ENCODE data around the gene ADORA2A. TPM values are rescaled to one million over a fixed set of nuclear protein-coding genes. Genes with fewer than 3 reads are reported as not detected.

ADORA2A gene
- total RNA-seq, 2 experiments from 2014 or later, result 45.1 to 45.2 TPM

DNA sequence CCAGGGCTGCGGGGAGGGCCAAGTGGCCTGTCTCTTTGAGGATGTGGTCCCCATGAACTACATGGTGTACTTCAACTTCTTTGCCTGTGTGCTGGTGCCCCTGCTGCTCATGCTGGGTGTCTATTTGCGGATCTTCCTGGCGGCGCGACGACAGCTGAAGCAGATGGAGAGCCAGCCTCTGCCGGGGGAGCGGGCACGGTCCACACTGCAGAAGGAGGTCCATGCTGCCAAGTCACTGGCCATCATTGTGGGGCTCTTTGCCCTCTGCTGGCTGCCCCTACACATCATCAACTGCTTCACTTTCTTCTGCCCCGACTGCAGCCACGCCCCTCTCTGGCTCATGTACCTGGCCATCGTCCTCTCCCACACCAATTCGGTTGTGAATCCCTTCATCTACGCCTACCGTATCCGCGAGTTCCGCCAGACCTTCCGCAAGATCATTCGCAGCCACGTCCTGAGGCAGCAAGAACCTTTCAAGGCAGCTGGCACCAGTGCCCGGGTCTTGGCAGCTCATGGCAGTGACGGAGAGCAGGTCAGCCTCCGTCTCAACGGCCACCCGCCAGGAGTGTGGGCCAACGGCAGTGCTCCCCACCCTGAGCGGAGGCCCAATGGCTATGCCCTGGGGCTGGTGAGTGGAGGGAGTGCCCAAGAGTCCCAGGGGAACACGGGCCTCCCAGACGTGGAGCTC, 13.5 kb downstream of the ADORA2A start:
- Mint-ChIP-seq H3K36me3 (peaks cover 45% of the 10 kb centered on the region), H3K27ac (peak overlapping the region; percentile 75), H3K4me3 (no peak overlapping the region), H3K27me3 (no peaks in the 10 kb centered on the region), H3K9me3 (no peaks in the 10 kb centered on the region), H3K4me1 (peaks cover 78% of the 10 kb centered on the region)
- no peak for DNase-seq

DNA sequence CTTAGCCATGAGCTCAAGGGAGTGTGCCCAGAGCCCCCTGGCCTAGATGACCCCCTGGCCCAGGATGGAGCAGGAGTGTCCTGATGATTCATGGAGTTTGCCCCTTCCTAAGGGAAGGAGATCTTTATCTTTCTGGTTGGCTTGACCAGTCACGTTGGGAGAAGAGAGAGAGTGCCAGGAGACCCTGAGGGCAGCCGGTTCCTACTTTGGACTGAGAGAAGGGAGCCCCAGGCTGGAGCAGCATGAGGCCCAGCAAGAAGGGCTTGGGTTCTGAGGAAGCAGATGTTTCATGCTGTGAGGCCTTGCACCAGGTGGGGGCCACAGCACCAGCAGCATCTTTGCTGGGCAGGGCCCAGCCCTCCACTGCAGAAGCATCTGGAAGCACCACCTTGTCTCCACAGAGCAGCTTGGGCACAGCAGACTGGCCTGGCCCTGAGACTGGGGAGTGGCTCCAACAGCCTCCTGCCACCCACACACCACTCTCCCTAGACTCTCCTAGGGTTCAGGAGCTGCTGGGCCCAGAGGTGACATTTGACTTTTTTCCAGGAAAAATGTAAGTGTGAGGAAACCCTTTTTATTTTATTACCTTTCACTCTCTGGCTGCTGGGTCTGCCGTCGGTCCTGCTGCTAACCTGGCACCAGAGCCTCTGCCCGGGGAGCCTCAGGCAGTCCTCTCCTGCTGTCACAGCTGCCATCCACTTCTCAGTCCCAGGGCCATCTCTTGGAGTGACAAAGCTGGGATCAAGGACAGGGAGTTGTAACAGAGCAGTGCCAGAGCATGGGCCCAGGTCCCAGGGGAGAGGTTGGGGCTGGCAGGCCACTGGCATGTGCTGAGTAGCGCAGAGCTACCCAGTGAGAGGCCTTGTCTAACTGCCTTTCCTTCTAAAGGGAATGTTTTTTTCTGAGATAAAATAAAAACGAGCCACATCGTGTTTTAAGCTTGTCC, 14.3 kb downstream of the ADORA2A start:
- Mint-ChIP-seq H3K4me1 (peaks cover 78% of the 10 kb centered on the region), H3K9me3 (no peaks in the 10 kb centered on the region), H3K36me3 (peaks cover 43% of the 10 kb centered on the region), H3K27ac (peak overlapping the region; percentile 67), H3K27me3 (no peaks in the 10 kb centered on the region), H3K4me3 (no peak overlapping the region)
- DNase-seq, result no peak

DNA sequence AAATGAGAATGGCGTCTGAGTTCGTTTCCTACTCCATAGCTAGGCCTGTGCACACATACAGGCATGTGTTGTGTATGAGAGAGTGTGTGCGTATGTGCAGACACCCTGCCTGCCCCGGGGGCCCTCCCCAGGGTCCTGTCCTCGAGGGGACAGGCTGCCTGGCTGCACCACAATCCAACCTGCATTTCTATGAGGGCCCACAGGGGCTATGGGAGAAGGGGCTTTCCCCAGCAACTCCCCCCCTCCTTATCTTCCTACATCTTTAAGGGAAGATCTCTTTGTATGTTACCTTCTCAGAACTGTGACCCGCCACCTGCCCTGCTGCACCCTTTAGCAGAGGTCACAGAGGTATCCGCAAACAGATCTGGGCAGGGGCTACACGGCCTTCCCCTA, 14.9 kb downstream of the ADORA2A start:
- Mint-ChIP-seq H3K27me3 (no peaks in the 10 kb centered on the region), H3K4me1 (peaks cover 71% of the 10 kb centered on the region), H3K27ac (no peak overlapping the region), H3K9me3 (no peaks in the 10 kb centered on the region), H3K4me3 (no peak overlapping the region), H3K36me3 (peaks cover 40% of the 10 kb centered on the region)
- DNase-seq, result no peak

DNA sequence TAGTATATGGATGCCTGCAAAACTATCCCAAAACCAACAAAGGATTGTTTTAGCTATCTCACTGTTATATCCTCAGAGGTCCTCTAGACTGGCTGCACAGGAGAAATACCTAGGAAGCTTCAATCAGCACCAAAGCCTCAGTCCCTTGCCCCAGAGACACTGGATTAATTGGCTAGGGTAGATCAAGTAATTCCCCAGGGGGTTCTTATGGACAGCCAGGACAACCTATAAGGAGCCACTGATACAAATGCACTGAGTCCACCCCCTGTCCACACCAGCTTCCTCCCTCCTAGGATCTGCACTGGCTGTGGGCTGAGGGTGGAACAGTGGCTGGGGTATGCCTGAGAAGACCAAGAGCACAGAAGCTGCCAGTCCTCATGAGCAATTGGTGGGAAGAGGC, 16.3 kb downstream of the ADORA2A start:
- Mint-ChIP-seq H3K4me3 (no peak overlapping the region), H3K27me3 (no peaks in the 10 kb centered on the region), H3K9me3 (no peaks in the 10 kb centered on the region), H3K27ac (peak overlapping the region; percentile 69), H3K4me1 (peaks cover 58% of the 10 kb centered on the region), H3K36me3 (peaks cover 30% of the 10 kb centered on the region)
- no peak for DNase-seq

DNA sequence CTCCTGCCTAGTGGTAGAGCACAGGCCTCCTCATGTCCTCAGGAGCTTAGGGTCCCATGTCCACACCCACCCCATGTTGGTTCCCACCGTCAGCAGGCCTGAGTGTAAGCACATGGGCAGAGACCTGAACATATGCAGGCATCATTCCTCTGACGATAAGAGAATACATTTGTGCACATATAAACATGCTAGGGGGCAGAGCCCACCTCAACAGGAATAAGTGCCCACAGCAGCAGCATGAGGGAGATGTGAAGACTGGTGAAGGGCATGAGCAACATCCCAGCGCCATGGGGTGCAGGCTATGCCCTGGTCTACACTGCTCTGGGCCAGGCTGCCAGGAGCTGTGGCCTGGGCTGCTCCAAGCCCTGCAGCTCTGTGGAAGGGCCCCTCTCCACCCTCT, 16.9 kb downstream of the ADORA2A start:
- Mint-ChIP-seq H3K27ac (no peak overlapping the region), H3K4me1 (peaks cover 54% of the 10 kb centered on the region)

DNA sequence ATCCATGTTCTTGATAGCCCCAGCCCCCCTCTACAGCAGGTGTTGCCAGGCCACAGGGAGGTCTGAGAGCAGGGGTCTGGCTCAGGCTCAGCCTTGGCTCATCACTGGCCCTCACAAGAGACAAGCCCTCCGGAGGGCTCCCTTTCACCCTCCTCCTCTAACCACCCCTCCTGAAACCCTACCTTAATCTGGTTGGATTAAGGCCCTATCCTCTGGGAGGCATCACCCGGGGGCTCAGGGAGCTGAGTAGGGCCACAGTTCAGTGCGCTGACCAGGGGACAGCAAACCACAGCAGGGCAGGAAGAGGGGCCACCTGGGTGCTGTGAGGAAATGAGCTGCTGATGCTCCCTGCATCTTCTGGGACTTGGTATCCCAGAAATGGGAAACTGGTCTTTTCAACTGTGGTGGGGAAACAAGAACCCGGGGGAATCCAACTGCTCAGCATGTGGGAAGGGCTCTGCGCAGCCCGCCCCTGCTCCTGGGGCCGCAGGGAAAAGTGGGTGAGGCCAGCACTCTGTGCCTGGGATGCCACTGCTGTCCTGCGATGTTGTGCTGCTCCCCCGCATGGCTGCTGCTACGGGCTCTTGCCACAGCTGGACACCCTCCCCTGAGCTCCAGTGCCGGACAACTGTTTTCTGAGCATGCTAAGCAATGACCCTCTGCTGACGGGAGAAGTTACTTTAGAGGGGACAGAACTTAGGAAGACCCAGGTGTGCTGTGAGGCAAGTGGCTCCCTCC, 17.5 kb downstream of the ADORA2A start:
- DNase-seq, result no peak
- no peaks in the 10 kb centered on the region for H3K9me3 Mint-ChIP-seq
- H3K4me3 Mint-ChIP-seq, result no peak overlapping the region
- H3K27me3 Mint-ChIP-seq, result no peaks in the 10 kb centered on the region
- peaks cover 22% of the 10 kb centered on the region for H3K36me3 Mint-ChIP-seq
- H3K27ac Mint-ChIP-seq, result peak overlapping the region; percentile 69
- peaks cover 48% of the 10 kb centered on the region for H3K4me1 Mint-ChIP-seq

More for the DNA sequence above, 16.9 kb downstream of the ADORA2A start:
- Mint-ChIP-seq H3K27me3 (no peaks in the 10 kb centered on the region), H3K4me3 (no peak overlapping the region), H3K36me3 (peaks cover 27% of the 10 kb centered on the region), H3K9me3 (no peaks in the 10 kb centered on the region)
- no peak for DNase-seq

DNA sequence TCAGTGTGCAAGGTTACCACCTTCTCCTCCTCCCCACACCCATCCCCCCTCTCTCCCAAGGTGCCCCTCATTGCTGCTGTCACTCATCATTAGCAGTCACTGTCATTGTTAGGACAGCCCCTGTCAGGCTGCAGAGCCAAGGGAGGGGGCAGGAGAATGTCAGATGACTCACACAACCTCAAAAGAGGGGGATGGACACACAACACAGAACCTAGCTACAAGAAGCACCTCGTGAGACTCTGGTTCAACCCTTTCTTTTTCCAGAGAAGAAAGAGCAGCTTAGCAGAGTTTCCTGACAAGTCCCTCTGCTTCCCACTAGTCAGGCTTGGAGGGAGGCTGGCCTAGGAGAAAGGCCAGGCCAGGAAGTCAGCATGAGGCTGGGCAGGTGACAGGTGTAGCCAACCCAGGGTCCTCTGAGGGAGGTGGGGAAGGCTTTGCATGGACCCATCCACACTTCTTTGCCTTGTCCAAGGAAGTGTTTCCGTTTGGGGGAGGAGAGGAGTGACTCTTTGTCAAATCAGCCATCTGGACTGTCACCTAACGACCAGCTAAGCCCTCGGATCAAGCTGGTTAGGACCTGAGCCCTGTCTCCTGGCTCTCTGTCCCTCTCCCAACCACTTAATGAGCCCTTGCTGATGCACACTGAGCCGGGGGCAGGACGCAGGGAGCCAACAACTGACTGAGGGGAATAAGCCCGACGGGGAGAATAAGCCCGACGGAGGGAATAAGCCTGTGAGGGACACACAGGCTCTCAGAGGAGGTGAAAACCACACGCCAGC, 18.3 kb downstream of the ADORA2A start:
- peaks cover 45% of the 10 kb centered on the region for H3K4me1 Mint-ChIP-seq
- no peak overlapping the region for H3K4me3 Mint-ChIP-seq
- no peaks in the 10 kb centered on the region for H3K9me3 Mint-ChIP-seq
- H3K27ac Mint-ChIP-seq, result peak overlapping the region; percentile 69
- DNase-seq, result peak; percentile 61
- H3K27me3 Mint-ChIP-seq, result no peaks in the 10 kb centered on the region
- H3K36me3 Mint-ChIP-seq, result peaks cover 19% of the 10 kb centered on the region

DNA sequence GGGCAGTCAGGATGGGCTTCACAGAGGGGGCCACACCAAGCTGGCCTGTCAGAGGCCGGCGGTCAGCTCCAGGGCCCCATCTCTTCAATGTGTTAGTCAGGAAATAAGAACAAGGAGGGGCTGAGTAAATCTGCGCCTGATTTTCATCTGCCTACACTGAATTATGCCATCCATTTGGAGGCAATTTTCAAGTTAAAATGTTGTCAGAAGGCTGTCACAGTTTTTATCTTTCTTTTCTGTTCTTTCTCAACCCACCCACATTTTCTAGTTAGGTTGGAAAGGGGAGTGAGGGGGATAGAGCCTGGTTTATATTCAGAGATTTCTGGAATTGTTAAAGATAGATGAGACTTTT, 18.8 kb downstream of the ADORA2A start:
- peaks cover 15% of the 10 kb centered on the region for H3K36me3 Mint-ChIP-seq
- H3K27ac Mint-ChIP-seq, result peak overlapping the region; percentile 35
- H3K4me1 Mint-ChIP-seq, result peaks cover 39% of the 10 kb centered on the region
- no peak overlapping the region for H3K4me3 Mint-ChIP-seq
- DNase-seq, result no peak
- H3K9me3 Mint-ChIP-seq, result no peaks in the 10 kb centered on the region
- no peaks in the 10 kb centered on the region for H3K27me3 Mint-ChIP-seq

DNA sequence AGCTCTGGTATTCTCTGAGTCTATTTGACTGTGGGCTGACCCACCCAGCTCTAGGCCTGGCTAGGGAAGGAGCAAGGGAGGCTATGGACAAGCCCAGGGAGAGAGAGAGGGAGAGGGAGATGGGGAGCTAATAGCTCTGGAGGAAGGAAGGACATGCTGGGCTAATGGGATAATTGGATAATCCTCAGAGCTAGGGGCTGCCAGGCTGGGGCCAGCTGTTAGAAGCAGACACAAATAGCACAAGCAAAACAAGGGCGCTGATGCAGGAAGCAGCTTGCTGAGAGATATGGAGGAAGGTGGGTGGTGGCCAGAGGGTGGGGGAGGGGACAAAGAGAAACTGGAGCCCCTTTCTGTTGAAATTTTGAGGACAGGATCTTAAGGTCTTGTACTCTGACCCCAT, 23.2 kb downstream of the ADORA2A start:
- H3K4me3 Mint-ChIP-seq, result no peak overlapping the region
- peaks cover 3% of the 10 kb centered on the region for H3K36me3 Mint-ChIP-seq
- H3K4me1 Mint-ChIP-seq, result peaks cover 14% of the 10 kb centered on the region
- DNase-seq, result no peak
- H3K9me3 Mint-ChIP-seq, result no peaks in the 10 kb centered on the region
- no peak overlapping the region for H3K27ac Mint-ChIP-seq
- H3K27me3 Mint-ChIP-seq, result no peaks in the 10 kb centered on the region

DNA sequence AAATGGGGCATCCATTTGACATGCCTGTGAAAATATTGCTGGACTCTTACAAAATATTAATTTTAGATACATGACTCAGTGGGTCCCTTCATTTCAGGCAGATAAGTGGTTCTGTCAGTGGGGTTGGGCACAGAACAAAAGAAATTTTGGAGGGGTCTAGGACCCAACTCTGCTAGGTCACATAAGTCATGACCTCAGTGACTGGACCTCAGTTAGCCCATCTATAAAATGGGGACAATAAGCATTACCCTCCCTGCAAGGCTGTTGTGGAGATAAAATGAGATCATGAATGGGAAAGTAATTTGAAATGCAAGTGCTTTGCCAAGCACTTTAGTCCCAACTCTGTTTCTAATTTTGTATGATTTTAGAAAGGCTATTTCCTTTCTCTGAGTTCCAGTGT, 23.8 kb downstream of the ADORA2A start:
- H3K9me3 Mint-ChIP-seq, result no peaks in the 10 kb centered on the region
- DNase-seq, result no peak
- peaks cover 8% of the 10 kb centered on the region for H3K4me1 Mint-ChIP-seq
- H3K27me3 Mint-ChIP-seq, result no peaks in the 10 kb centered on the region
- peaks cover 3% of the 10 kb centered on the region for H3K36me3 Mint-ChIP-seq
- H3K4me3 Mint-ChIP-seq, result no peak overlapping the region
- no peak overlapping the region for H3K27ac Mint-ChIP-seq

DNA sequence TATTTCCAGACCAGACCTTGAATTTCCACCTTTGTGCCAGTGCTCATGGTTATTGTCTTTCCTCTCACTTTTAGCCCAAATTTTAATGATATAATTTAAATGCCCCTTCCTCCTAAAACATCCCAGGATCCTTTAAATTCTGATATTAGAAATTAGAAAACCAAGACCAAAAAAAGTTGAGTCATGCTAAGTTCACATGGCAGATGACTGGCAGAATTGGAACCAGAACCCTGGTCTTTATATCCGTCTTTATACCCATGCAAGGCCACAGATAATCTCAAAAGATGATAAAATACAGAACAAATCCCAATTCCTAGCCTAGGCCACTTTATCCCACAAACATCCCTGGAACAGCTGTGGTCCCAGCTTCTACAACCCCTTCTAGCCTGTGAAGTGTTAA, 26.5 kb downstream of the ADORA2A start:
- Mint-ChIP-seq H3K9me3 (no peaks in the 10 kb centered on the region), H3K36me3 (peaks cover 3% of the 10 kb centered on the region), H3K4me1 (peaks cover 3% of the 10 kb centered on the region), H3K27me3 (no peaks in the 10 kb centered on the region), H3K4me3 (no peak overlapping the region), H3K27ac (no peak overlapping the region)
- DNase-seq, result no peak

DNA sequence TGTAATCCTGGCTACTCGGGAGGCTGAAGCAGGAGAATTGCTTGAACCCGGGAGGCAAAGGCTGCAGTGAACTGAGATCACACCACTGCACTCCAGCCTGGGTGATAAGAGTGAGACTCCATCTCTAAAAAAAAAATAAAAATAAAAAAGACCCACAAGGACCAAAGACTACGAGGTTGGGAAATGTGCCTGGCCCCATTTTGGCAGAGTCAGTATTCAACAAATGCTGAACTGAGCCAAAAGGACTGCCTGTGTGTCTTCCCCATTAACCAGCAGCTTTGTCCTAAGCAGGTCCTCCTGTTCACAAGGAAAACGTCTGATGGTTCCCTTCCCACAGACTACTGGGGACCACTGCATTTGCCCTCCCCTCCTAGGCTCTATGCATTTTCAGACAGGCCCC, 27.6 kb downstream of the ADORA2A start:
- Mint-ChIP-seq H3K4me1 (peaks cover 3% of the 10 kb centered on the region), H3K9me3 (no peaks in the 10 kb centered on the region), H3K36me3 (peaks cover 3% of the 10 kb centered on the region), H3K27ac (no peak overlapping the region), H3K27me3 (no peaks in the 10 kb centered on the region), H3K4me3 (no peak overlapping the region)
- DNase-seq, result no peak

DNA sequence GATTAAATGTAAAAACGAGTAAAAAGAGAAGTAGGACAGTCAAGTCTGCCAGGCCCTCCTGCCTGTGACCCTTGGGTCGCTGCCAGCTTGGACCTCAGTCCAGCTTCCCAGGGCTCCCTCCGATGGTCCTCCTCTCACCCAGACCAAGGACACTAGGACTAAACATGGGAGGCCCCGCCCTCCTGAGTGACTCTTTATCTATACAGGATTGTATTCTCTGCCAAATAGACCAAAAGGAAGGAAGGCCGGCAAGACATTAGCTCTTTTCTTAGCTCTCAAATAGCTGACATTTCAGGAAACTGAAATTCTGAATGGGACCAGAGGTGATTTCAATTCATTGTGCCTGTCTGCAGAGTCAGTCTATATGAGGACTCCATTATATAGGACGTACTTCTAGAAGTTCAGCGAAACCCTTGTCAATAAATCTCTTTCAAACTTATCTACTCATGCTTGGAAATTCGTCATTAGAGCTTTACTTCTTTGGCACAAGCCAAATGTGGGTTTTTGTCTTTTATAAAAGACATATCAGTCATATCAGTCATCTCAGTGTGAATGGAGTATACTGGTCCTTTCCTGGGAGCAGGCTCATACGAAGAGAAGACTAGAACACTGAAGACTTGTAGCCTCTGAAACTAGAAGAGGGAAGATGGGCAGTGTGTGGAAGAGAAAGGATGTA, 28.5 kb downstream of the ADORA2A start:
- Mint-ChIP-seq H3K36me3 (no peaks in the 10 kb centered on the region), H3K27me3 (no peaks in the 10 kb centered on the region), H3K9me3 (no peaks in the 10 kb centered on the region), H3K4me1 (peaks cover 5% of the 10 kb centered on the region), H3K4me3 (no peak overlapping the region), H3K27ac (no peak overlapping the region)
- DNase-seq, result no peak

DNA sequence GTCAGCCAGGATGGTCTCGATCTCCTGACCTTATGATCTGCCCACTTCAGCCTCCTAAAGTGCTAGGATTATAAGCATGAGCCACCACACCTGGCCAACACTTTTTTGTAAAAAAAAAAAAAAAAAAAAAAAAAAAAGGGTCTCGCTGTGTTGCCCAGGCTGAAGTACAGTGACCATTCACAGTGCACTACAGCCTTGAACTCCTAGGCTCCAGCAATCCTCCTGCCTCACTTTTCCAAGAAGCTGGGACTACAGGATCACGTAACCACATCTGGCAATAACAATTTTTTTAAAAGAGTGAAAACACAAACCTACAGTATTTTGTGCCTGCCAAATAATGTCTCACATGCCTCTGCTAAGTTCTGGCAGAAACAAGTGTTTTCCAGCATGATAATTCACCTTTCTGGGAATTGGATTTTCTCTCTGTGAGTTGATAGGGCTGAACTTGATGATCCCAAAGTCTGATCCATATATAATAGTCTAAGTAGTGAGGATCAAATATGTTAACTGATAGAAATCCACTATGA, 30.6 kb downstream of the ADORA2A start:
- H3K27me3 Mint-ChIP-seq, result no peaks in the 10 kb centered on the region
- H3K36me3 Mint-ChIP-seq, result no peaks in the 10 kb centered on the region
- H3K9me3 Mint-ChIP-seq, result no peaks in the 10 kb centered on the region
- H3K27ac Mint-ChIP-seq, result no peak overlapping the region
- no peak for DNase-seq
- peaks cover 5% of the 10 kb centered on the region for H3K4me1 Mint-ChIP-seq
- H3K4me3 Mint-ChIP-seq, result no peak overlapping the region

Data from activated naive CD8-positive, alpha-beta T cell treated with anti-CD3 and anti-CD28 coated beads for 36 hours (primary cell).